DND-41 (cell line): ENCODE measurements around the gene EXOC3L1.

ENCODE experiments used
- EZH2 ChIP-seq: IDR thresholded peaks from 3 replicates; pipeline ENCODE4 v1.6.1; 2012; ENCODE audit warnings: borderline replicate concordance, low read depth, mild to moderate bottlenecking, moderate library complexity, low read length, inconsistent platforms; ENCODE audit not compliant: severe bottlenecking
- TF ChIP-seq, protein P1 (sequence below): IDR thresholded peaks from 2 replicates; pipeline ENCODE4 v1.5.1; 2012; ENCODE audit warnings: borderline replicate concordance, low read length, moderate library complexity, mild to moderate bottlenecking; ENCODE audit not compliant: poor library complexity, severe bottlenecking; ENCODE audit errors: extremely low read depth

- TF ChIP-seq, protein P1, sequence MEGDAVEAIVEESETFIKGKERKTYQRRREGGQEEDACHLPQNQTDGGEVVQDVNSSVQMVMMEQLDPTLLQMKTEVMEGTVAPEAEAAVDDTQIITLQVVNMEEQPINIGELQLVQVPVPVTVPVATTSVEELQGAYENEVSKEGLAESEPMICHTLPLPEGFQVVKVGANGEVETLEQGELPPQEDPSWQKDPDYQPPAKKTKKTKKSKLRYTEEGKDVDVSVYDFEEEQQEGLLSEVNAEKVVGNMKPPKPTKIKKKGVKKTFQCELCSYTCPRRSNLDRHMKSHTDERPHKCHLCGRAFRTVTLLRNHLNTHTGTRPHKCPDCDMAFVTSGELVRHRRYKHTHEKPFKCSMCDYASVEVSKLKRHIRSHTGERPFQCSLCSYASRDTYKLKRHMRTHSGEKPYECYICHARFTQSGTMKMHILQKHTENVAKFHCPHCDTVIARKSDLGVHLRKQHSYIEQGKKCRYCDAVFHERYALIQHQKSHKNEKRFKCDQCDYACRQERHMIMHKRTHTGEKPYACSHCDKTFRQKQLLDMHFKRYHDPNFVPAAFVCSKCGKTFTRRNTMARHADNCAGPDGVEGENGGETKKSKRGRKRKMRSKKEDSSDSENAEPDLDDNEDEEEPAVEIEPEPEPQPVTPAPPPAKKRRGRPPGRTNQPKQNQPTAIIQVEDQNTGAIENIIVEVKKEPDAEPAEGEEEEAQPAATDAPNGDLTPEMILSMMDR = no peak
- TF ChIP-seq EZH2 = no peak
Measured at GRCh38 chr16:67230809-67231660, 41.1 kb upstream of the EXOC3L1 start.
